SIG-M5 (cell line): Measurements from ENCODE around the gene DDX24.

Source experiments
- DNase-seq: peaks from one replicate; lab custom pipeline; 2025; lab: John Stamatoyannopoulos, UW

Gene DDX24

DNA sequence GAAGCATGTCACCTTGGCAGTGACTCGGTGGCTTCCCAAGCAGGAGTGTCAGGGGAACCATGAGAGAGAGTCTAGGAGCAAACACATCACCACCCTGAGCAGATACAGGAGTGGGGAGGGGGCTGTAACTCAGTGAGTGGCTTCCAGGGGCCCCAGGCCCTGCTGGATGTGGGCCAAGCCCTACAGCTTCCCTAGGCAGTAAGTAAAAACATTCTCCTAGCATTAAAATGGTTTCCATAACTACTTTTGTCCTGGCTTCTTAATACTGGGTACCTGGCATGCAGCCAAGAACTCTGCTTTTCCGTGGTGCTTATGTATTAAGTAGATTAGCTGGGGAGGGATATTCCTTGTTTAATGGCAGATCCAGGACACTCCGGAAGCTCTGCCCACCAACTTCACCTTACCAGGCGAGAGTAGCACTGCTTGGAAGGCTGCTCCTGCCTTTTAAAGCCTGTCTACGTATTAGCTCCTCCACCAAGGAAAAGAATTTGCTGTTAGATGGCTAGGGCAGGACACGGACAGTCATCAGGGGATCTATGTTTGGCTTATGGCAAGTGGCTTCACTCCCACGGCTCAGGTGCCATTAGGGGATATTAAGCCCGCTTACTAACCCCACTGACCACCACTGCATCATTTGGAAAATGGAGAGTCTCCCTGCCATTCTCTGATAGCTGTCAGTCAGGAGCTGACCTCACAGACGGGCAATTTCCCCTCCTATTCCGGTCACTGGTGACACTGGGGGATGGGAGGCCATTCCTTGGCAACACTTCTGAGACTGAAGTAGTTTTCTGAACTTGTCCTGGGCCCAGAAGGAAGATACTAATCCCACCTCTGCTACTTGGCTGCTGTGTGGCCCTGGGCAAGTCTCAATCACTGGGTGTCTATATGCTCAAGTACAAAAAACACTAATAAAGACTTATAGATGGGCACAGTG, 32.0 kb downstream of the DDX24 start:
- DNase-seq, result no peak

DNA sequence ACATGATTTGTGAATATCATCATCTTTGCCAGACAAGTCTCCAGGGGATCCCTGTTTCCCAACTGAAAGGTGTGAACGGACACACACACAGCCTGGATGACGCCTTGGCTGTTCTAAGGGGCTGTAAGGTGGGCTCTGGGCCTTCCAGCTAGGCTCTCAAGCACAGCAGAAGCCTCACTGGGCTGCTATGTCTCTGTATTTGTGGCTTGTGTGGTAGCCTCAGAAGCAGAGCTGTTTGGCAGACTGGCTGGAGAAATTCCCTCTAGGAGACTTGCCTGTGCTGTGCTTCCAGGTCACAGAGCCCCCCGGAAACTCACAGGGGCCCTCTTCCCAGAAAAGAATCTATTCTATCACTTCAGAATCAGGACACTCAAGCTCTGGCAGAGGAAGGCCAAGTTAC, 33.4 kb downstream of the DDX24 start:
- DNase-seq, result no peak

DNA sequence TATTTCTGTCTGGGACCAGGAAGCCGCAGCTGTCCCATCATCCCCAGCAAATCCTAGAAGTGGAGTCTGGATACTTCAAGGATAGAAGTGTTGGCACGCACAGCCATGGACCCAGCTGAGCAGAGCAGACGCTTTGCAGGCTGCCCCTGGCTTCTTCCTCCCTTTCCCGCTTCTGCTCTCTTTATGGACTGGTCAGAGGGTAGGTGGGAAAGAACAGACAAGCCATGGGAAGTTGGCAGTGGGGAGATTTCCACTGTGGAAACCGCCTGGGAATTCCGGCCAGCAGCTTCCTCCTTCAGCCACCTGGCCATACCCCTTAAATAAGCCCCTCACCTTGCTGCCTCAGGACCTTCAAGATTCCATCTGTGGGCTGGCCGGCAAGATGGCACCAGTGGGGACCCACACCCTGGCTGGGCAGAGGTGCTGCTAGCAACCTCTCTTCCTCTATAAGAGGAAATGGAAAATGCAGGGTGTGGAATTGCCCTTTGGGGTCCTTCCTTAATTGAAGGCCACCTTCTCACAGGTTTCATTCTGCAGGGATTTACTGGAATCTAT, 34.2 kb downstream of the DDX24 start:
- no peak for DNase-seq

DNA sequence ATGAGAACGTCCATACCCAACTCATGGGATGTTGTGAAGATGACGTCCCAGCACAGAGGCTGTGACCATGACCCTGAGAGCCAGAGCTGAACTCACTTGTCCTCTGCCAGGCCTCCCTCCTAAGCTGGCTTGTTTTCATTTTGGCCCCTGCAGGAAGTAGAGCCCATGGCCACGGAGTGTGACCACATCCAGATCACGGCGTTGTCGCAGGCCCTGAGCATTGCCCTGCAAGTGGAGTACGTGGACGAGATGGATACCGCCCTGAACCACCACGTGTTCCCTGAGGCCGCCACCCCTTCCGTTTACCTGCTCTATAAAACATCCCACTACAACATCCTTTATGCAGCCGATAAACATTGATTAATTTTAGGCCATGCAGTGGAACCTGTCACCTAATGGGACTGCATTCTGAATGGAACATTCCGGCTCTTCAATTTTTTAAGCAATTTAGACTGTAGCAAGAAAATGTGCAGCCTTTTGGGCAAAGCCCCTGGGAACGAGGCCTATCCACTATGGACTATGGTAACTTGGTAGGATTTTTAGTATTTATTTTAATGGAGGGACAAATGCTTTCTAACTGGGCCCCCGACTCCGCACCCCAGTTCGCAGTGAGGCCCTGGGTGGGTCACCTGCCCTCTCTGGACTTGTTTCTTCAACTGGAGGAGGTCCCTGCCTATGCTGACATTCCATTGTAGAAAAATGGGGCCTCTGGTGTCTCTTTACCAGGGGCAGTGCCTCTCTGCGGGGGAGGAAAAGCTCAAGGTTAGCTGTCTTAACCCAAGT, 35.2 kb downstream of the DDX24 start:
- no peak for DNase-seq

DNA sequence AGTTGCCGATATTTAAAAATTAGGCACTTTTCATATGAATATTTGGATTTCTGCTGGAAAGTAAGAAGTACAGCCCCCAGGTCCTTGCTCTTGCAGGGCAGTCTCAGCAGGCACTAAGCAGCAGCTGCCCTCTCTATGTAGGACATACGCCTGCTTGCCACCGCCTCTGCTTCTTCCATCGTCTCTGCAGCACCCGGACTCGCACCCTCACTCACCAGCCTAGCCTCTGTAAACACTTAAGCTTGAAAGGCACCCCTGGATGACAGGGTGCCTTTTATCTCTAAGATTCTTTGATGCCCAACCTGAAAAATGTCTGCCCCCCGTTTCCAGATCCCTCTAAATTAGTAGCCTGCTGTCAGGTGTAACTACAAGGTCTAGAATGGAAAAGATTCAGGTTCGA, 35.9 kb downstream of the DDX24 start:
- DNase-seq, result no peak

DNA sequence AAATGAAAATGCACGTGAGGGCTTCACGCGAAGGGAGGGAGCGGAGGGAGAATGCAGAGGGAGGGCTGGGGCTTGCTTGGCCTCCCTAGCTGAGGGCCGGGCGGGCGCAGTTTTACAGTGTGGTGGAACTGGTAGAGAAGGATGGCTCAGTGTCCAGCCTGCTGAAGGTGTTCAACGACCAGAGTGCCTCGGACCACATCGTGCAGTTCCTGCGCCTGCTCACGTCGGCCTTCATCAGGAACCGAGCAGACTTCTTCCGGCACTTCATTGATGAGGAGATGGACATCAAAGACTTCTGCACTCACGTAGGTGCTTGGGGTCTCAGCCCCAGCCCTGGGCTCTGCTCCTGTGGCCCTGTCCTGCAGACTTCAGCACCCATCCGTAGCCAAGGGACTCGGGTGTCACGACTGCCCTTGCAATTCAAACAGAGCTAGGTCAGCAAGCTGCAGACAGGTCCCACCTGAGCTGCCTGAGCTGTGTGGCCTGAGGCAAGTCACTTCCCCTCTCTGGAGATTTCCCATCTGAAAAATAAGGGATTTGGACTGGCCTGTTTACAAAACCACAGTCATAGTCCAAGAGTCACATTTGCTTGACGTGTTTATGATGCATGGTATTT, 36.4 kb downstream of the DDX24 start:
- DNase-seq, result no peak

DNA sequence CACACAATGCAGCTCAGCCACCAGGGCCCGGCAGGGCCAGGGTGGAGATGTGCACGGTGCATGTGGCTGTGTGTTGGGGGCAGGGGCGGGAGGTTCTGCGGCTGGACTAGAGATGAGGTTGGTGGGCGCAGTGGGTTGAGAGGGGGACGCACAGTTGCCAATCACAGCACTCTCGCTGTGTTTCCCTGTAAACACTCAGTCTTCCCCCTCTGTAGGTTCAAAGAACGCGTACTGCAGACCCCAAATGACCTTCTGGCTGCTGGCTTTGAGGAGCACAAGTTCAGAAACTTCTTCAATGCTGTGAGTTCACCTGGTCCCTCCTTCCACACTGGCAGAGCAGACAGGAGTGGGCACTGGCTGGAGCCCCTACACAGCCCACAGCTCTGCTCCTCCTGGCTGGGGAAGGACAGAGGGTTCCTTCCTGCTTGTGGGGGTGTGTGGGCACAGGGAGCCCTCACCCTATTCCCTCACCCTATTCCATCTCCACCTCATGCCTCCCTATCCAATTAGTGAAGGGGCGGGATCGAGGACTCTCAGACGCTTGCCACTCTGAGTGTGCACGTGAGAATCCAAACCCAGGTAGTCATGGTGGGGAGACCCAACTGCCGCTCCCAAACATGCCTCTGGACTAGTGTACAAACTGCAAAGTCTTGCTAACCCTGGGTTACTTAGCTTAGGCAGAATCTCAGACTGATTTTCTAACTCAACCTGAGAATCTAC, 37.1 kb downstream of the DDX24 start:
- no peak for DNase-seq

DNA sequence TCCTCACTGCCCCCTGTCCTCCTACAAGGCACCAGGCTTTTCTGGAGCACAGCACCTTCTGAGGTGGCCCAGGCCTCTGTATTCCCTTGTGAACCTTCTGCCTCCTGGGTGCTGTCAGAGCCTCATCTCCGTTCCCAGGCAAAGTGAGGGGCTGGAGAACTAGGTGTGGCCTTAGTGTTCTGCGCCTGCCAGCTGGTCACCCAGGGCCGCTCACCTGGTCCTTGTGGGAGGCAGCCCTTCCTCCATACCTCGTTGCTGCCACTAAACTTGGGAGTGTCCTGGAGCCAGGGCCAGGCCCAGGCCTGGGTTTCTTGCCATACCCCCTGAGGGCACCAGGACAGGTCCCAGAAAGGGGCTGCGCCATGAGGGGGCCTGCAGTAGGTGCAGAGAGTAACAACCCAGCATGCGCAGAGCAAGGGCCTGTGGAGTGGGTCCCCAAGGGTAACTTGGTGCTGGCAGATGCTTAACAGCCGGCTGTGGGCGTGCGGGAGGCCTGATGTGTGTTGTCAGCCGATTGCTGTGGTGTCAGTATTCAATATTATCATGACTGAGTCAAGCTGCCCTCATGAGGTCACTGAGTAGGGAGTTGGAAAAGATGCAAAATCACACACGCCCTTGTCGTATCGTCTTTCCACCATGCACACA, 37.8 kb downstream of the DDX24 start:
- DNase-seq, result no peak

DNA sequence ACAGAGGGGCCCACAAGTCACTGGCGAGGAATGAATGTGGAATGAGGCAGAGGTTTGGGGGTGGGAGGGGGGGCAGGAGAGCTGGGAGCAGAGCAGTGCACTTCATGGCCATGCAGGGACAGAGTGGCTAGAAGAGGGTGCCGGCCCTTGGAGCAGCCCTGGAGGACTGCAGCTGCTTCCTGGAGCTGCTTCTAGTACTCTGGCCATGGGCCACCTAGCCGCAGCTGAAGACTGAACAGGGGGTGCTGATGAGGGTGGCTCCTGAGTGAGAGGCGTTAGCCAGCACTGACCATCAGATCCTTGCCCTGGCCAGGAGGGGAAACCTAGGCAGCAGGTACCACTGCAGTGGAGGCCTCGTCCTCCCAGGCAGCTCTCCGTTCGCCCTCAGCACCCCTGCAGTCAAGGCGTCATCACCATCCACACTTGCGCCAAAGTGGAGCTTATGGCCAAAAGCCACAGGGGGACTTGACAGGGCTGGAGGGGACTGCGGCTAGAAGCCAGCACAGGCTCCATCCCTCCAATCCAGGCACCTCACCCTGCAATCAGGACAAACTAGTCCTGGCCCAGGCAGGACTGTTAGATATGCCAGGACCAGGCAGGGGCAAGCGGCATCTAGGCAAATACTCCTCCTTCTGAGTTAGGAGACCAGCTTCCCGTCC, 38.4 kb downstream of the DDX24 start:
- no peak for DNase-seq

DNA sequence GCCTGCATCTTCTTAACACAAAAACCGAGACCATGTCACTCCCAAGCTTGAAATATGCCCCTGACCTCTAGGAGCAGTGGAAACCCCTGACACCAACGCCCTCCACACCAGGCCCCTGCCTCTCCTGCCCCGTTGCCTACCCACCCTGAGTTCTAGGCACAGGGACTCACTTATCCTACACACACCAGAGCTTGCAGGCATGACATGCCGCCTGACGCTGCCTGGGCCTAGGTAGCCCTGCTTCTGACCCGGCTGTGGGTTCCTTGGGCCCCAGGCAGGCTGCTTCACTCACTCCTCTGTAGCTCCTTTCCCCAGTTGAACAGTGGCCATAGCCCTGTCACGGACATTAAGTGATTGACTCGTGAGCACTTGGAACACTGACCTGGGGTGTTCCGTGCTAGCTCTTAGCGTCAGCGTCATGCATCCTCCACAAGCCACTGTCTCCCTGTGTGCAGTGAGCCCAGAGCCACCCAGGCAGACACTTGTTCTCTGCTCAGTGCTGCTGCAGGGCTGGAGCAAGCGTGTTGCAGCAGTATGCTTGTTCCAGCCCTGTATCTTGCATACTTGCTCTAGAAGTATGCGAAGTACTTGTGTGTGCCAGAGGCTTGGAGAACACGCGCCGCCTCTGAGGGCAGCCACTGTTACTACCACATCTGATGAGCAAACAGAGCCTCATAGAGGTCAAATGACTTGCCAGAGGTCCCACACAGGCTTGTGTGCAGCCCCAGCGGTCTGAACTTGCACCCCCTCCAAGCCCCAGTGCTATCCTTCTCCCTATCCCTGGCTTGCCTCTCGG, 39.3 kb downstream of the DDX24 start:
- DNase-seq, result no peak

DNA sequence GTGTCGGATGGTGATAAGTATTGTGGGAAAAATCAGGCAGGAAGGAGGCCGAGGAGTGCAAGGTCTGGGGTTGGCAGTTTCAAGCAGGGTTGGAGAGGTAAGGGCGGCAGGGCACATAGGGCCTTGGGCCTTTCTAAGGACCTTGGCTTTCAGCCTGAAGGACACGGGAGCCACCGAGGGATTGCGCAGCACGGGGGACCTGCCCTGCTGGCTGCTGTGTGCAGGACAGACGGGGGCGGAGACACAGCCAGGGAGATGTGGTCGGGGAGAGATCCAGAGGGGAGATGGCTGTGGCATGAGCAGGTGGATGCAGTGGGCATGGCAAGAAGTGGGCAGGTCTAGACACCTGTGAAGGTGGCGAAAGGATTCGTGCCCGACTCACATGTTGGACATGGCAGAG, 40.2 kb downstream of the DDX24 start:
- no peak for DNase-seq

DNA sequence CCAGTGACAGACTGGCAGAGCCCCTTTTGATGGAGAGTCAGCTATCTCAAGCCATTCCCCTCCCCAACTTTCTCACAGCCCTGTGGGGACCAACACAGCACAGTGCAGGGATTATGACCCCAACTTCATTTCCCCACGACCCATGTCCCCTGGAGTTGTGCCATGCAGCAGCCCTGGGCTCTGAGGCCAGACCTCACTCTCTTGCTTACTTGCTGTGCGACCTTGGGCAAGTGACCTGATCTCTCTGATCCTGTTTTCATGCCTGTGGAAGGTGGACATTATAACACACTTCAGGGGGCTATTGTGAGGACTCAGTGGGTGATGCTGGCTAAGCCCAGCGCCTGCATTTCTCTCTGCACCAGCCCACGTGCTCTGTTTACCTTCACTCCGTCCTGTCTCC, 40.8 kb downstream of the DDX24 start:
- DNase-seq, result no peak

DNA sequence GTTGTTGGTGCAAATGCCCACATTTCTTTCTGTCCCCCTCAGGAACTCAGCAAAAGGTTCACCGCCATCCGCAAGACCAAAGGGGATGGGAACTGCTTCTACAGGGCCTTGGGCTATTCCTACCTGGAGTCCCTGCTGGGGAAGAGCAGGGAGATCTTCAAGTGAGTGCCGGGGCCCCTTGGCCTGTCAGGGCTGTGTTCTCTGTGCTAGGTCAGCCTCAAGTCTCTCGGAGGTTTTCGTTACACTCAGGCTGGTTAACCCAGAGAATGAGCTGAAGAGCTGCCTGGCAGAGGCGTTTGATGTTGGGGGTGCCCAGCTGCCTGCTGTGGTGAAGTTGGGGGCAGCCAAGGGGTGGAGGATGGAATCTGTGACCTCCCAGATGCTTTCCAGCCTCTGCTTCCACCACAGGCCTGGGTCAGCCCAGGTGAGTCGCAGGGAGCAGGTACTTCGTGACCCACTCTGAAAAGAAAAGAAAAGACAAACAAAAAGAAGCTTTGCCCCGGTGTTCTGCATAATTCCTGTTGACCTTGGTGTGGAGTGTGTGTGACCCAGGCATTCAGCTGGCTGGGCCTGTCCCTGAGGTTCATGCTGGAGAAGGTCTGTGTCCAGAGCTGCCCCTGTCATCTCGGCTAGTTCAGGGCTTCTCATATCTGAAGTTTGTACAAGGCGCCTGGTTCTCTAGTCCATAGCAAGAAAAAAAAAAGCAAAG, 41.9 kb downstream of the DDX24 start:
- no peak for DNase-seq

DNA sequence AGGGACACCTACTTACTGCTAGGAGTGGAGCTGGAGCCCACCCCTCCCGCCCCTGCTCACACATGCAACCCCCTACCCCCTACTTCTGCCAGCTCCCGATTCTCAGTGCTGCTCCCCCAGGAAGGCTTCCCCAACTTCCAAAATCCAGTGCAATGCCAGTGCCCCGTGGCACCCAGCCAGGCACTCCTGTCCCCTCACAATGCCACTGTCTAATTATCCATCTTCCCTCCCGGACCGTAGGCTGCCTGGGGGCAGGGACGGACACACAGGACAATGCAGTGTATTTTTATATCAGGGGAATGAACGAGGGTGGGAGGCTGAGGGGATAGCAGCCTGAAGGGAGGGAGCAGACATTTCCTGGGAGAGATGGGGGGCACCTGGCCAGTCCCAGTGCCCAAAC, 42.5 kb downstream of the DDX24 start:
- DNase-seq, result no peak

DNA sequence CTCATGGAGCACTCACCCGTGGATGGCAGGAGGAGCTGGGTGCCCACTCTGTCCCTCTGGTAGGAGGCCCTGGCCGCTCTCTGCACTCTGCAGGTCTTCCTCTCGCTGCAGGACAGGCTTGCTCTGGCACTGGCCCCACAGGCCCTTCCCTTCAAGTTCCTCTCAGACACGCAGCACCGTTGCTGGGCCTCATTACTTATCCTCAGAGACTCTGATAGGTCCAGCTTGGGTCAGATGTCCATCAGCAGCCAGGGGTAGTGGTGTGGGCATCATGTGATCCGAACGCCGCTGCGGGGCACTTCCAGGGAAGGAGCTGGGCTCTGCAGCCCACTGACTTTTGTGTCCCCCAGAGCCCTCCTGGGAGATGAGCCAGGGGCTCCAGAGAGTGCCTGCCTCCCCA, 43.0 kb downstream of the DDX24 start:
- no peak for DNase-seq

DNA sequence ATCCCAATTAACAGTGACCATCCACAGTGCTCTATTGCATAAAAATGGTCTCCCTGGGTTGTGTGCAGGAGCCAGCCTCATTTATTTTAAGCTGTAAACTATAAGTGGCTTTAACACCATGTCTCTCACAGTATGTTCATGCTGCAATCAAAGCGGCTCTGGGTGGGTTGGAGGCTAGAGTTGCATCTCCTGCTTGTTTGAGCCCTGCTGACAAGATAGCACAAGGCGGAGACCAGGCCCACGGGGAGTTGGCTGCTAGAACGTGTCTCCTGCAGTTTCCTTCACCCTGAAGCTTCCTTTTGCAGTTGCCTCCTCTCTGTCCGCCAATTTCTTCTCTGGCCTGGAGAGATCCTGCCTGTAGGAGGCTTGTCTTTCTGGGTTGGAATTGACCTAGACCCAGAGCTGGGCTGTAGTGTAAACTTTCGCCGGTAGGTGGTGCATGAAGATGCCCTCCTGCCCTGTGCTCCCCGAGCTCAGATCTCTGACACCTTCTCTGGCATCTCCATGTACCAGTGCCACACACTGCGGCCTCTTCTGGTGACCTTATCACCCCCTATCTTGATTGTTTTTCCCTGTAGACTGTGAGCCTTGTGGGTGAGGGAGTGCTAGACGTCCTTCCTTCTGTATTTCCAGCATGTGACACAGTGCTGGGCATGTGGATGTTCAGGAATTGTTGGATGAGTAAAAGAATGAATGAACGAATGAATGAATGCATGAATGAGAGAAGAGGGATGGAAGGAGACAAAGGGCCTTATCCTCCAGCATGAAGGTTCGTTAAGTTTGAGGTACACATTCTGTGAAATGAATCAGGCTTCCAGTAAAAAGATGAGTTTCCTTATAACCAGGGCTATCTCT, 44.5 kb downstream of the DDX24 start:
- no peak for DNase-seq

DNA sequence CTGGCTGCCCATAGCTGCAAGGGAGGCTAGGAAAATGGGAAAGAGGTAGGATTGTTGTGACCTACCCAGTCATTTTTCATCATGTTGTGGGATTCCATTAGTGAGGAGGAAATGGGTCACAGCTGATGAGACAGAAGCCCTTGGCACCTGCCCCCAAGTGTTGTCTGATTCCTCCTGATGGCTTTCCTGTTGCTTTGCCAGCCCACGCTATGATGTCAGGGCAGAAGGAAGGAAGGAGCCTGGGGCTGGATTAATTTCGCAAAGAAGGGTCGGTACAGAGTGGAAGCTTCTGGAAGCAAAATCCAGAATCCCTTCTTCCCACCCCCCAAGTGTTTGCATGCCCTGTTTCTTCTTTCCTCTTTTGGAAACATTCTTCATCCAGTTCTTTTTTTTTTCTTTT, 46.1 kb downstream of the DDX24 start:
- DNase-seq, result no peak

DNA sequence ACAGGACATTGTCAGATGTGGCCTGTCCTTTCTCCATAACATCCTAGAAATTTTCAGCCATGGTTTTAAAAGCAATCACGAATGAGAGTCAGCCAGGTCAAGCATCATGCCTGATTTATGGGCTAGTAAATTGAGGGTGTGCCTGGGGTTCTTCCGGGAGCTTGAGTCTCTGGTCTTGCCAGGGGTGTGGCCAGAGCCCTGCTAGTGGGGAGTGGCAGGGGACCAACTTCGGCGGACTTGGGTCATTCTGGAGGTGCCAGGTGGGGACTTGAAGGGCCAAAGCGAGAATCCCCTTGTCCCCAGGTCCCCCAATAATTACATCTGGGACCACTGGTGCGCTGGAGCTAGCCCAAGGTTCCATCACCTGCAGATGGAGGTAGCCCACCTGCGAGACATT, 49.1 kb downstream of the DDX24 start:
- DNase-seq, result no peak
